HCT116 (cell line): ENCODE data around the gene MAN2A2.

Experiments
- CTCF ChIP-seq, 3 experiments: fragments of 200-600 bp in 1 of 3; sonication (generic) in 1 of 3; IDR thresholded peaks in 2 of 3; conservative IDR thresholded peaks in 1 of 3; 2 replicates each; pipeline ENCODE4 v1.5.1; 2012 to 2017; ENCODE audit warnings: low read depth in 2 of 3, low read length in 2 of 3, antibody characterized with exemption in 1 of 3, borderline replicate concordance in 1 of 3, control low read depth in 1 of 3, mild to moderate bottlenecking in 1 of 3, mixed read lengths in 1 of 3, mixed run types in 1 of 3, moderate library complexity in 1 of 3; ENCODE audit not compliant: insufficient read depth in 1 of 3
- EZH2 ChIP-seq: fragments of 200-600 bp; sonication (generic); IDR thresholded peaks from 2 replicates; pipeline ENCODE4 v1.6.1; 2017; ENCODE audit warnings: antibody characterized with exemption, mixed run types
- MAX ChIP-seq: IDR thresholded peaks from 2 replicates; pipeline ENCODE4 v1.6.1; 2012
- POLR2AphosphoS5 ChIP-seq: IDR thresholded peaks from 2 replicates; pipeline ENCODE4 v1.6.1; 2011; ENCODE audit warnings: mild to moderate bottlenecking, low read depth, low read length, moderate library complexity
- RAD21 ChIP-seq: IDR thresholded peaks from 2 replicates; pipeline ENCODE4 v1.6.1; 2012; ENCODE audit warnings: low read depth, mild to moderate bottlenecking
- REST ChIP-seq: IDR thresholded peaks from 2 replicates; pipeline ENCODE4 v1.6.1; 2012; ENCODE audit warnings: low read depth
- SIN3A ChIP-seq: IDR thresholded peaks from 2 replicates; pipeline ENCODE4 v1.6.1; 2012; ENCODE audit warnings: low read depth
- SP1 ChIP-seq: IDR thresholded peaks from 2 replicates; pipeline ENCODE4 v1.6.1; 2012; ENCODE audit warnings: low read depth
- SRF ChIP-seq: IDR thresholded peaks from 2 replicates; pipeline ENCODE4 v1.6.1; 2012; ENCODE audit warnings: low read depth
- ZNF274 ChIP-seq: fragments of 200-500 bp; sonication (Bioruptor generic); IDR thresholded peaks from 2 replicates; pipeline ENCODE4 v1.6.1; 2014; ENCODE audit warnings: mild to moderate bottlenecking, low read depth, low read length, inconsistent platforms

GRCh38 chr15:90957791-90958190, 54.7 kb downstream of the MAN2A2 start:
- TF ChIP-seq ZNF274 (no peak), CTCF (IDR thresholded peaks at IDR 0.05 in 2 of 3, conservative IDR thresholded peaks at IDR 0.05 in 1 of 3; ENCODE audit: borderline replicate concordance in 1 of 3, insufficient read depth in 1 of 3, low read depth in 2 of 3, low read length in 2 of 3) (no peak), RAD21 (no peak), SIN3A (no peak), MAX (no peak), REST (no peak), EZH2 (no peak), SP1 (no peak), POLR2AphosphoS5 (no peak), SRF (no peak)
